Measurements from ENCODE around the gene DAZAP1.
A peak's percentile ranks its signal among the peaks of the same experiment; 100 is the strongest.

DAZAP1 gene

GRCh38 chr19:1457031-1457739 is 49.8 kb downstream of the DAZAP1 start:
- no peak for DNase-seq (ENCODE audit: low read depth in 2 of 2)

- DNase-seq (ENCODE audit: low read depth in 2 of 2): no peak
Measured at GRCh38 chr19:1457892-1458291, 50.5 kb downstream of the DAZAP1 start.

DNA sequence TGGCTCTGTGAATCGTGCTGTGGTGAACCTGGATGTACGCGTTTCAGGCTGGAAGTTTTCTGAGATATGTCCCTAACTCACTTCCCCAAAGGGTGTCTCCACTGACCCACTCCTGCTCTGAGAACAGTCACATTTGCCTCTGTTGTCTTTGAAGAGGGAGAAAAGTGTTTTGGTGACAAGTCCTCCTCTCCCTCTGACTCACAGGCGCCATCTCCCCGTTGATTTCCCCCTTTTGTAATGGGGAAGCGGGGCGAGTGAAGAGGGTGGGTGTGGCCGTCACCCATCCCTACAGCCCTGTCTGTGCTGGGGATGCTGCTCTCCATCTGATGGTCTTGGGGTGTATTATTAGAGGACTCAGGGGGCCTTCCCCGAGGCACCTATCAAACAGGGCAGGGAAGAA is 52.1 kb downstream of the DAZAP1 start:
- DNase-seq (ENCODE audit: low read depth in 2 of 2): no peak

- no peak for DNase-seq (ENCODE audit: low read depth in 2 of 2)
Measured at GRCh38 chr19:1460033-1460995, 52.9 kb downstream of the DAZAP1 start.

DNA sequence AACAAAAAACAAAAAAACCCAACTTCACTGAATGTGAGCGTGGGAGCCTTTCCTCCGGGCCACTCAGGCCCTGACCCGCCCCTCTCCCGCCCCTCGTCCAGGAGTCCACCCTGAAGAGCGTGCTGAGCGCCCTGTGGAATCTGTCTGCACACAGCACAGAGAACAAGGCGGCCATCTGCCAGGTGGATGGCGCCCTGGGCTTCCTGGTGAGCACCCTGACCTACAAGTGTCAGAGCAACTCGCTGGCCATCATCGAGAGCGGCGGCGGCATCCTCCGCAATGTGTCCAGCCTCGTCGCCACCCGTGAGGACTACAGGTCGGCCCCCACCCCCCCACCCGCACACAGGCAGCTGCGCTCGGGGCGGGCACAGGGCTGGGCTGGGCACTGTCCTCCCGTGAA is 54.5 kb downstream of the DAZAP1 start:
- no peak for DNase-seq (ENCODE audit: low read depth in 2 of 2)

- no peak for DNase-seq (ENCODE audit: low read depth in 2 of 2)
Measured at GRCh38 chr19:1465191-1466016, 58.0 kb downstream of the DAZAP1 start.

- DNase-seq (ENCODE audit: low read depth in 2 of 2): no peak
Measured at GRCh38 chr19:1466018-1466460, 58.7 kb downstream of the DAZAP1 start.

GRCh38 chr19:1466461-1467214 is 59.3 kb downstream of the DAZAP1 start:
- no peak for DNase-seq (ENCODE audit: low read depth in 2 of 2)

GRCh38 chr19:1467215-1467489 is 59.8 kb downstream of the DAZAP1 start:
- no peak for DNase-seq (ENCODE audit: low read depth in 2 of 2)

DNA sequence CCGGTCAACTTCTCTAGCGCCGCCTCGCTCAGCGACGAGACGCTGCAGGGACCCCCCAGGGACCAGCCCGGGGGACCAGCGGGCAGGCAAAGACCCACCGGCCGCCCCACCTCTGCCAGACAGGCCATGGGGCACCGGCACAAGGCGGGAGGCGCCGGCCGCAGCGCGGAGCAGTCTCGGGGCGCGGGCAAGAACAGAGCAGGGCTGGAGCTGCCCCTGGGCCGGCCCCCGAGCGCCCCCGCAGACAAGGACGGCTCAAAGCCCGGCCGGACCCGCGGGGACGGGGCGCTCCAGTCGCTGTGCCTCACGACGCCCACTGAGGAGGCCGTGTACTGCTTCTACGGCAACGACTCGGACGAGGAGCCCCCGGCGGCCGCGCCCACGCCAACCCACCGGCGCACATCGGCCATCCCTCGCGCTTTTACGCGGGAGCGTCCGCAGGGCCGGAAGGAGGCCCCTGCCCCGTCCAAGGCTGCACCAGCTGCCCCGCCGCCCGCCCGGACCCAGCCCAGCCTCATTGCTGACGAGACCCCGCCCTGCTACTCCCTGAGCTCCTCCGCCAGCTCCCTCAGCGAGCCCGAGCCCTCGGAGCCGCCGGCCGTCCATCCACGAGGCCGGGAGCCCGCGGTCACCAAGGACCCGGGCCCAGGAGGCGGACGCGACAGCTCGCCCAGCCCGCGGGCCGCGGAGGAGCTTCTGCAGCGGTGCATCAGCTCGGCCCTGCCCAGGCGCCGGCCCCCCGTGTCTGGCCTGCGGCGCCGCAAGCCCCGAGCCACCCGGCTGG is 60.3 kb downstream of the DAZAP1 start:
- DNase-seq (ENCODE audit: low read depth in 2 of 2): no peak

- DNase-seq (ENCODE audit: low read depth in 2 of 2): no peak
Measured at GRCh38 chr19:1468274-1468820, 61.0 kb downstream of the DAZAP1 start.

GRCh38 chr19:1468821-1469254 is 61.5 kb downstream of the DAZAP1 start:
- no peak for DNase-seq (ENCODE audit: low read depth in 2 of 2)

- no peak for DNase-seq (ENCODE audit: low read depth in 2 of 2)
Measured at GRCh38 chr19:1469255-1470054, 62.1 kb downstream of the DAZAP1 start.

DNA sequence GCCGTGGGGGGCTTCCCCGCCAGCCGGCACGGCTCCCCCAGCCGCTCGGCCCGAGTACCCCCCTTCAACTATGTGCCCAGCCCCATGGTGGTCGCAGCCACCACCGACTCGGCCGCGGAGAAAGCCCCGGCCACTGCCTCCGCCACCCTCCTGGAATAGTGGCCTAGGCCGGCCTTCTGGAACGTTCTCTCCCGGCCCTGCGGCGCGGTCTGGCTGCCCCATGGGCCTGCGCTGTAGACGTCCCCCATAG is 62.6 kb downstream of the DAZAP1 start:
- no peak for DNase-seq (ENCODE audit: low read depth in 2 of 2)

DNA sequence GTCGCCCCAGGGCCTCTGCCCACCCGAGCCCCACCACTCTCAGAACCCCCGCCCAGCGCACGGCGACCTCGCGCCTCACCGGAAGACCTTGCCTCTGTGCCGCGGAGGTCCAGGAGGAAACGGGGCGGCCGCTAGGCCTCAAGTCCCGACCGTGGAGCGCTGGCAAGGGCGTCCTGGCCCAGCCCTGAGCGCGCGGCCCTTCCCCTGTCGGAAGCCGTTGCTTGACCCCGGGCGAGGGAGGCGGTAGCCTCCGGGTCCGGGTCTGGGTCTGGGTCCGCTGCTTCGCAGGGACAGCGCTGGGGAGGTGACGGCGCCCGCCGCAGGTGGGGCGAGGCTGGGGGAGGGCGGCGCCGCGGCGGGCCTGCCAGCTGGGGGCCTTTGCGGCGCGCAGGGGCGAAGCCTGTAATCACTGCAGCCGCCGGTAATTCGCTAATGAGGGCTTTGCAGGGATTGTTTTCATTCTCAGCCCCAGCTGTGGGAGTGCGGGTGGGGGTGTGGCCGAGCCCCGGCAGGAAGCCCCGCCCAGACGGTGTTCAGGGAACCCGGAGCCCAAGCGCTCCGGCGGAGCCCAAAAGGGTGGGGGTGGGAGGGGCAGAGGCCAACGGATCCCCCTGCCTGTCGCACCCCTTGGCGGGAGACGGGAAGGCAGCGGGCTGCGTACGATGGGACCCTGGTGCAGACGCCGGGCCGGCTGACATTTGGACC is 63.1 kb downstream of the DAZAP1 start:
- peak; percentile 34 to 52 for DNase-seq (ENCODE audit: low read depth in 2 of 2)

- no peak for DNase-seq (ENCODE audit: low read depth in 2 of 2)
Measured at GRCh38 chr19:1471010-1471514, 63.7 kb downstream of the DAZAP1 start.

DNA sequence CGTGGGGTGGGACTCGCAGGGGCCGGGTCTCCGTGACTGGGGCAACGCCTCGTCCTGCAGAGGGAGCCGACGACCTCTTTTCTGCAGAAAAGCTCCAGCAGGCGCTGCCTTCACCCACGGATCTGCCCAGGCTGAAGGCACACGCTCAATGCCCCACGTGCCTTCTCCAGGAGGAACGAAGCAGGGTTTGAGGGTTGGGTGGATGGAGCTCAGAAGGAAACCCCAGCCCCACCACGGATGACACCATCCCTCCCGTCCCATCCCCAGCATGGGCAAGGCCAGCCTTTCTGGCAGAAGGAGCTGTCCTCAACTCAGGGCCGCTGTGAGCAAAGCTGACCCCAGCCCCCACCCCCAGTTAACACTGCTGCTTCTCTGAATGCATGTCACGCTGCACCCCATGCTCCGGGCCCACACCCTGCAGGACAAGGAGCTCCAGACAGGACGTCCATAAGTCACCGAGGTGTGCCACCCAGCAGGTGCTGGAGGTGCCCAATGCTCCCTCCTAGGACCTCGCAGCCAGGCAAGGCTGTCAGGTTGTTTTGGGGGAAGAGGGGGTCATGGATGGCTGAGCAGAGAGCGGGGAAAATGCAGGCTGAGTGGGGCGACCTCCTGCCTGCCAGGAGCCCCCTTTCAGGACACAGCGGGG is 64.3 kb downstream of the DAZAP1 start:
- no peak for DNase-seq (ENCODE audit: low read depth in 2 of 2)
